ENCODE measurements around the gene SYT5.

SYT5 gene

DNA sequence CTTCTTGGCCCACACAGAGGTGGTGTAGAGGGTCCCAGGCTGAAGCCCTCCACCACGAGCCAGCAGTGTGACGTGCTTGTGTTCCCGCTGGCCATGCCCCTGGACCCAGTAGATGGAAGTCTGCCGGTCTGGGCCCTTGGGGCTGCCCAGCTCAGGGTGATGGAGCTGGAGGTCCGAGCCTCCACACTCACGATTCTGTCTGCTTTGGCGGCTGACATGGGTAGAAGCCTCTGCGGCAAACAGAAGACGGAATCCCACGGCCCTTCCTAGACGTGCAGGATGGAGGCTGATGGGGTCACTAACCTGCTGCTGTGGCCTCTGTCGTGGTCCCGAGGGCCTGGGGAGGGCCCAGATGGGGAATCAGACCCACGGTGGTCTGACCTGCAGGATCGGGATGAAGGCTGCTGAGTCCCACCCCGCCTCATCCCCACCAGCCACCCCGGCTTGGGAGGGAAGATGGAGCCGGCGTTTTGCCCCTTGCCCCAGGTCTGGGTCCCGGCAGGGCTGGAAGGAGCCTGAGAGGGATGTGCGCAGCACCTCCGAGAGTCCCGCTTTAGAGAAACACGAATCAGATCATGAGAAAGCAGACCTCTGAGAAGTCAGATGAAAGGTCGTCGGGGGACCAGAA, 44.1 kb upstream of the SYT5 start:
- no peaks in the 10 kb centered on the region for H3K9me3 ChIP-seq
- no peak for DNase-seq
- intact Hi-C loops (cut with DNase I; ENCODE audit: low total_unique reads), result no loop called here
- peaks cover 0 to 43% (median 21%) of the 10 kb centered on the region in 3 donors for H3K36me3 ChIP-seq
- TF ChIP-seq, protein P1, sequence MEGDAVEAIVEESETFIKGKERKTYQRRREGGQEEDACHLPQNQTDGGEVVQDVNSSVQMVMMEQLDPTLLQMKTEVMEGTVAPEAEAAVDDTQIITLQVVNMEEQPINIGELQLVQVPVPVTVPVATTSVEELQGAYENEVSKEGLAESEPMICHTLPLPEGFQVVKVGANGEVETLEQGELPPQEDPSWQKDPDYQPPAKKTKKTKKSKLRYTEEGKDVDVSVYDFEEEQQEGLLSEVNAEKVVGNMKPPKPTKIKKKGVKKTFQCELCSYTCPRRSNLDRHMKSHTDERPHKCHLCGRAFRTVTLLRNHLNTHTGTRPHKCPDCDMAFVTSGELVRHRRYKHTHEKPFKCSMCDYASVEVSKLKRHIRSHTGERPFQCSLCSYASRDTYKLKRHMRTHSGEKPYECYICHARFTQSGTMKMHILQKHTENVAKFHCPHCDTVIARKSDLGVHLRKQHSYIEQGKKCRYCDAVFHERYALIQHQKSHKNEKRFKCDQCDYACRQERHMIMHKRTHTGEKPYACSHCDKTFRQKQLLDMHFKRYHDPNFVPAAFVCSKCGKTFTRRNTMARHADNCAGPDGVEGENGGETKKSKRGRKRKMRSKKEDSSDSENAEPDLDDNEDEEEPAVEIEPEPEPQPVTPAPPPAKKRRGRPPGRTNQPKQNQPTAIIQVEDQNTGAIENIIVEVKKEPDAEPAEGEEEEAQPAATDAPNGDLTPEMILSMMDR (IDR thresholded peaks at IDR 0.05), result no peak
- H3K27ac ChIP-seq, result no peak overlapping the region
- H3K4me1 ChIP-seq, result no peaks in the 10 kb centered on the region
- no peaks in the 10 kb centered on the region for H3K27me3 ChIP-seq
- H3K4me3 ChIP-seq, result no peak overlapping the region

DNA sequence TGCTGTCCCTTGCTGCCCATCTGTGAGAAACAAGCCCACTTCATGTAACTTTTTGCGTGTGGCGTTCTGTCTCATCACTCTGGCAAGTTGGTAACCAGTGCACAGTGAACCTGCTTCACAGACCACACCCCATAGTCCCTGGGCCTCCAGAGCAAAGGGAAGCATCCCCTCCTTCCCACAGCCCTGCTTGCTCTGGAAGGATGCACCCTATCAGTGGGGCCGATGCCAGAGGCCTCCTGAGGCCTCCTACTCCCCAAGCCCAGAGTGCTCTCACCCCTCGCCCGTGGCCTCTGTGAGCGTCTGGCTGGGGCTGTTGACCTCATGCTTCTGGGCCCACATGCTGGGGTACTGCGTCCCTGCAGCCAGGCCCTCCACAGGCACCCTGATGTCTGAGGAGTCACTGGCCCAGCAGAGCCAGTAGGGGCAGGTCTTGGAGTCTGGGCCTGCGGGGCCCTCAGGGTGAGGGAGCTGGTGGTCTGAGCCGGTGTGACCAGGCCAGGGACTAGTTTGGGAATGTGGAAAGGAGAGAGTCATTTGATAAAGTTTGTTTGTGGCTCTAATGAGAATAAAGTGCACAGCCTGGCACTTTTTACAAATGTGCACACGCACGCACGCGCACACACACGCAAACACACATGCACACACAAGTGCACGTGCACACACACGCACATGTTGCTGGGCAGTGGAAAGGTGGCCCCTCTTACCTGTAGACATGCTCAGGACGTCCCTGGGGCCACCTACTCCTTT, 43.4 kb upstream of the SYT5 start:
- Histone ChIP-seq H3K9me3 (no peaks in the 10 kb centered on the region), H3K27me3 (no peaks in the 10 kb centered on the region), H3K4me1 (no peaks in the 10 kb centered on the region), H3K27ac (no peak overlapping the region), H3K36me3 (peaks cover 0 to 36% (median 14%) of the 10 kb centered on the region in 3 donors), H3K4me3 (no peak overlapping the region)
- intact Hi-C loops (cut with DNase I; ENCODE audit: low total_unique reads), result no loop called here
- no peak for DNase-seq
- TF ChIP-seq, protein P1 (IDR thresholded peaks at IDR 0.05), result no peak

DNA sequence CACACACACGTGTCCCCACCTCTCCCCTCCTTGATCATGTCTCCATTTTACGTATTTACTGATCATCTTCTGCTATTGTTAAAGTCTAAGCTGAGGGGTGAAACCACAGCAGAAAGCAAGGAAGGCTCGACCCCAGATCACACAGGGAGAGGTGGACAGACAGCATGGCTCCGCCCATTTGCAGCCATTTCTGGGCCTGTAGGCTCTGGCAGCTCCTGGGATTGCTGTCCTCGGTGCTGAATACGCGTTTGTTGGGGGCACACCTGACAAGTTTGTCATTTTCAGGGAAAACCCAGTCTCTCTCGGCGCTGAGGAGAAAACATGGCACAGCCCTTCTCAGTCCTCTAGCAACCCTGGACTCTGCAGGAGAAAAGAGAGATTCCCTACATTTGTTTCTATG, 40.4 kb upstream of the SYT5 start:
- Histone ChIP-seq H3K27ac (no peak overlapping the region), H3K36me3 (peaks cover 0 to 11% (median 0%) of the 10 kb centered on the region in 3 donors), H3K27me3 (peaks cover 0 to 12% of the 10 kb centered on the region in 2 donors), H3K4me1 (peaks cover 0 to 10% (median 2%) of the 10 kb centered on the region in 4 donors), H3K9me3 (peaks cover 0 to 5% (median 0%) of the 10 kb centered on the region in 3 donors), H3K4me3 (no peak overlapping the region)
- DNase-seq, result no peak
- intact Hi-C loops (cut with DNase I; ENCODE audit: low total_unique reads), result no loop called here
- TF ChIP-seq, protein P1 (IDR thresholded peaks at IDR 0.05), result no peak

DNA sequence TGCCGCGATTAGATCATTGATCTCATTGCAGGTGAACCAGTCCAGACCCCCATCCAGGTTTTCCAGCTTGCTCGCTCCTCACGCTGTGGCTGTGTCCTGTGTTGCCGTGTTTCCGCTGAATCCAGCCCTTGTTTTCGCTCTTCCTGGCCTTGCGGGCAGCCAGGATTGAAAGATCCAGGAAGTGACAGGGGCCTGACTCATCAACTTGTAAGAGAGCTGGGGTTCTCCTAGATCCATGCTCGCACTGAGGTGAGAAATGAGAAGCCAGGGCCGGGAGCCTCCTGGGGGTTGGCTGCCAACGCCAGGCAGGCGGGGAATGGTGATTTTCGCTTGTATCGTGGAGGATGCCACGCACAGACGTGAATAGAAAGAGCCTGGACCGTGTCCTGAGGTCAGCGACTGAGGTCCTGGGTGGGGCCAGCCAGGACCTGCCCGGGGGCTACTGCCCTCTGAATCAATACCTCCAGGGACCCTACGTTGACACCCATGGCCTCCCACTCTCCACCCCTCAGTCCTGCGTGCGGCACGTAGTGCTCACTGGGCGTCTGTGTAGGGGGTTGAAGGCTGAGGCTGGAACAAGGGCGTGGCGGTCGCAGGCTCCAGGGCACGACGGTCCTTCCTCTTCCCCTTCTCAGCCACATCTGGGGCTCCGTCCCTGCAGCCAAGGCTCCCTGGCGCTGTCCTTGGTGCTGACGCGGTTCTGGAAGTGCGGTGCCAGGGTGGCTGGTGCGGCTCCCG, 36.5 kb upstream of the SYT5 start:
- no peaks in the 10 kb centered on the region for H3K36me3 ChIP-seq
- peak overlapping the region; percentile 27 to 36 for H3K4me3 ChIP-seq
- peak in 1 of 2 donors; percentile 69 for DNase-seq
- peaks cover 5 to 14% (median 11%) of the 10 kb centered on the region in 3 donors for H3K9me3 ChIP-seq
- intact Hi-C loops (cut with DNase I; ENCODE audit: low total_unique reads), result loop anchor here (1.0 kb wide), 1 partner anchor 25 kb away; no protein-coding TSS in a partner anchor
- H3K27me3 ChIP-seq, result peaks cover 0 to 14% of the 10 kb centered on the region in 2 donors
- H3K27ac ChIP-seq, result no peak overlapping the region
- H3K4me1 ChIP-seq, result peaks cover 0 to 10% (median 2%) of the 10 kb centered on the region in 4 donors
- TF ChIP-seq, protein P1 (IDR thresholded peaks at IDR 0.05), result no peak

DNA sequence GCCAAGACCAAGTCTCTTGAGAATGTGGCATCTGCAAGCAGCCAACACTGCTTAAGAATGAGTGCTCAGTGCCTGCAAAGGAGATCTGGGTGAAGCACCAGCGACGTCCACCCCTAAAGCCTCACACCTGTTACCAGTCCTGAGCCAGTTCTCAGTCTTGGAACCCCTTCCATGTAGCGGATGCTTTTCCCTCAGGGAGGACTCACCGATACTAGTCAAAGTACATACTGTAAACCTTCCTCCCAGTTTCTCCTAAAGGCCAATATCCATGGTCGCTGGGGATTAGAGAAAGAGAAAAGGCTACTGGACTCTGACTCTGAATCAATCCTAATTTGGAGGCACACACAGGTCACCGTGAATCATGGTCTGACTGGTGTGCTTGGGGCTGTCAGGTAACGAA, 33.5 kb upstream of the SYT5 start:
- peaks cover 0 to 10% (median 2%) of the 10 kb centered on the region in 4 donors for H3K4me1 ChIP-seq
- intact Hi-C loops (cut with DNase I; ENCODE audit: low total_unique reads), result no loop called here
- no peak for DNase-seq
- peaks cover 5 to 14% (median 11%) of the 10 kb centered on the region in 3 donors for H3K9me3 ChIP-seq
- no peaks in the 10 kb centered on the region for H3K36me3 ChIP-seq
- no peak overlapping the region for H3K4me3 ChIP-seq
- H3K27ac ChIP-seq, result no peak overlapping the region
- TF ChIP-seq, protein P1 (IDR thresholded peaks at IDR 0.05), result no peak
- H3K27me3 ChIP-seq, result peaks cover 0 to 14% of the 10 kb centered on the region in 2 donors
